ENCODE data around the gene ZBTB16.

DNA sequence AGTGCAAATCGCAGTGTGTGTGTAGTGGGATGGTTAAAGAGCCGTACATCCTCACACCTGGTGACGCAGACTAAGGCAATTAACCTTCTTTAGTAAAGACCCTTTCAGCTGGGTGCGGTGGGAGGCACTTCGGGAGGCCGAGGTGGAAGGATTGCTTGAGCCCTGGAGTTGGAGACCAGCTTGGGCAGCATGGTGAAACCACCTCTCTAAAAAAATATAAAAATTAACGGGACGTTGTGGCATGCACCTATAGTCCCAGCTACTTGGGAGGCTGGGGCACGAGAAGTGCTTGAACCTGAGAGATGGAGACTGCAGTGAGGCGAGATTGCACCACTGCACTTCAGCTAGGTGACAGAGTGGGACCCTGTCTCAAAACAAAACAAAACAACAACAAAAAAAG is 31.5 kb downstream of the ZBTB16 start:
- TF ChIP-seq CTCF (IDR thresholded peaks at IDR 0.05), result no peak
- TF ChIP-seq POLR2A (IDR thresholded peaks at IDR 0.05), result no peak

All from uterus (tissue), 2 donors.